ENCODE results near the gene TPPP2. TPM values are rescaled to one million over a fixed set of nuclear protein-coding genes. Genes with fewer than 3 reads are reported as not detected.

Gene TPPP2
- total RNA-seq, 4 donors from 2014 or later = not detected

DNA sequence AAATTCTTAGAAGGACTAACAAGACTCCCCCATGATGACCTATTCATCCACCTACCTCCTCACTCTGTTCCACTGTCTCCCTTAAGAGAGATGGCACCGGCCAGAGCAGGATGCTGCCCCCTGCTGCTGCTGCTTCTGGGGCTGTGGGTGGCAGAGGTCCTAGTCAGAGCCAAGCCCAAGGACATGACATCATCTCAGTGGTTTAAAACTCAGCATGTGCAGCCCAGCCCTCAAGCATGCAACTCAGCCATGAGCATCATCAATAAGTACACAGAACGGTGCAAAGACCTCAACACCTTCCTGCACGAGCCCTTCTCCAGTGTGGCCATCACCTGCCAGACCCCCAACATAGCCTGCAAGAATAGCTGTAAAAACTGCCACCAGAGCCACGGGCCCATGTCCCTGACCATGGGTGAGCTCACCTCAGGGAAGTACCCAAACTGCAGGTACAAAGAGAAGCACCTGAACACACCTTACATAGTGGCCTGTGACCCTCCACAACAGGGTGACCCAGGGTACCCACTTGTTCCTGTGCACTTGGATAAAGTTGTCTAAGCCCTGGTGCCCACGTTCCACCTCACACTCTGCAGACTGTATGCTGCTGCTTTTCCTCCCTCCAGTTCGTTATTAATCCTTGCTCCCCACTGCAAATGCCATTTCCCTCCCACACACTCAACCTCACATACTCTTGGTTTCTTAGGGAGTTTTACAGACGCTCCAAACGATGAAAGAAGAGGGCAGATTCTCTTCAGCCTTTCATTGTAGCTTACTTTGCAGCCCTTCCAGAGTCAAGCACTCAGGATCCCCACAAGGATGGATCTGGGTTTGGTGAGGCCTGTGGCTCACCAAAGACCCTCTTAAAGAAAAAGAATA, 28.0 kb downstream of the TPPP2 start, which contains the start of gene RNASE8:
Gene RNASE8 (plus strand): TSS at position 20 of the 873 bp plus-strand sequence. CDS start 71 bp downstream, at position 91.
- no peak for TF ChIP-seq POLR2A (IDR thresholded peaks at IDR 0.05; ENCODE audit: low read depth)
- no peak for TF ChIP-seq CTCF (IDR thresholded peaks at IDR 0.05)
- TF ChIP-seq POLR2AphosphoS5 (IDR thresholded peaks at IDR 0.05) = no peak
- no peak for TF ChIP-seq EP300 (IDR thresholded peaks at IDR 0.05)
- Histone ChIP-seq H3K36me3 (no peaks in the 10 kb centered on the region), H3K27ac (replicated peaks in 1 of 4) (no peak within 1 kb of the TSS), H3K9me3 (no peaks in the 10 kb centered on the region), H3K4me1 (peaks cover 0 to 3% (median 1%) of the 10 kb centered on the region in 4 donors), H3K4me3 (no peak within 1 kb of the TSS), H3K27me3 (no peaks in the 10 kb centered on the region)
- WGBS = 68% methylated on average over 8 of the region's 8 CpGs
- no peak for DNase-seq (ENCODE audit: extremely low spot score)
- intact Hi-C loops (cut with DNase I) = no loop called here

DNA sequence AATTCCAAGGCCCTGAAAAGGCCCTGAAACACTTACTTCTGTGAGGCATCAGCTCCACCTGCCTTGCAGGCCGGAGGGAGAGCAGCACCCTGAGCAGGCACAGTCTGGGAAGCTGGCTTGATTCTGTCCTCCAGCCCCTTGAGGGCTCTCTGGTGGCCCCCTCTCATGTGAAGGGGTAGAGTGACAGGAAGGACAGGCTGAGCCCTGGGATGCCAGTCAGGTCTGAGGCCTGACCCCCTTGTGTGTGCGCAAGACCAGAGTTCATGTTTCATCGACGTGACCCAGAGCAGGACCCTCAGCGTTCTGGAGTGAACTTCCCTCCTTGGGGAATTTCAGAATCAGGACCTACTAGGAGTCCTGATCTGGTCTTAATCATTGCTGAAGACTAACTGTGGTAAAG, 28.9 kb downstream of the TPPP2 start:
- no peaks in the 10 kb centered on the region for H3K9me3 ChIP-seq
- H3K27ac ChIP-seq (replicated peaks in 1 of 4) = no peak overlapping the region
- H3K4me3 ChIP-seq = no peak overlapping the region
- no peak for DNase-seq (ENCODE audit: extremely low spot score)
- intact Hi-C loops (cut with DNase I) = no loop called here
- no peaks in the 10 kb centered on the region for H3K36me3 ChIP-seq
- WGBS = 91% methylated on average over 5 of the region's 5 CpGs
- H3K27me3 ChIP-seq = no peaks in the 10 kb centered on the region
- peaks cover 4 to 11% (median 9%) of the 10 kb centered on the region in 4 donors for H3K4me1 ChIP-seq
- no peak for TF ChIP-seq EP300 (IDR thresholded peaks at IDR 0.05)
- no peak for TF ChIP-seq POLR2AphosphoS5 (IDR thresholded peaks at IDR 0.05)
- TF ChIP-seq CTCF (IDR thresholded peaks at IDR 0.05) = no peak
- TF ChIP-seq POLR2A (IDR thresholded peaks at IDR 0.05; ENCODE audit: low read depth) = no peak

DNA sequence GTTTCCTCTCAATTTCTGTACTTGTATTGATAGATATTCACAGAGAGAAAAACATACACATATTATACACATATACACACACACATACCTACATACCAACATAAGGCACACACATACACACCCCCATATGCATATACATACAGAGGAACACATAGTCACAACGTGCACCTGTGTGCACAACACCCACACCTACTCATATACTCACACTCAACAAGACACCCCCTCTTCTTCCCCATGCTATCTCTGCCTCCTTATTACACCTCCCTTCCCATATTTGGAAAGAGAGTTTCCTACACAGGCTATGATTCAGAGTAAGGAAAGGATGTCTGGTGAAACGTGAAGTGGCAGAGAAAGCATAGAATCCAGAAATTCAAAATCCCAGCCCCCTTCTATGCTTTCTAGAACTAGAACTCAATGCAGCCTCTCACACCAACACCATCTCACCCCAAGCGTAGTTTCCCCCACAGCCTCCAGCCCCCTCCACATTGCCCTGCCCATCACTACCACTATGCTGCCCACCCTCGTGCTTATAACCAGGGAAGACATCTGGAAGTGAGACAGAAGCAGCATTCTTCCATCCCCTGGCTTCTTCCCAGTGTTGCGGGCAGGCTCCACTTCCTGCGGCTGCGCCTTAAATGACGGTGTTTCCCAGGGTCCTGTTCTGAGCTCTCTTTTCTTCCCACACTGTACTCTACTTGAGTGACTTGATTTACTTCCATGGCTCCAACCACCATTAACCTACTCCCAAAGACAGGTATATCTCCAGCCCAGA, 30.0 kb downstream of the TPPP2 start:
- no peaks in the 10 kb centered on the region for H3K36me3 ChIP-seq
- TF ChIP-seq POLR2A (IDR thresholded peaks at IDR 0.05; ENCODE audit: low read depth) = no peak
- no peak for TF ChIP-seq EP300 (IDR thresholded peaks at IDR 0.05)
- H3K9me3 ChIP-seq = no peaks in the 10 kb centered on the region
- H3K27ac ChIP-seq (replicated peaks in 1 of 4) = no peak overlapping the region
- H3K27me3 ChIP-seq = no peaks in the 10 kb centered on the region
- peaks cover 4 to 11% (median 9%) of the 10 kb centered on the region in 4 donors for H3K4me1 ChIP-seq
- 69% methylated on average over 8 of the region's 8 CpGs for WGBS
- H3K4me3 ChIP-seq = no peak overlapping the region
- intact Hi-C loops (cut with DNase I) = no loop called here
- no peak for DNase-seq (ENCODE audit: extremely low spot score)

- Histone ChIP-seq H3K27me3 (no peaks in the 10 kb centered on the region), H3K4me3 (no peak overlapping the region), H3K9me3 (no peaks in the 10 kb centered on the region), H3K36me3 (no peaks in the 10 kb centered on the region), H3K4me1 (peaks cover 4 to 11% (median 9%) of the 10 kb centered on the region in 4 donors), H3K27ac (replicated peaks in 1 of 4) (no peak overlapping the region)
- 83% methylated on average over 13 of the region's 13 CpGs for WGBS
- intact Hi-C loops (cut with DNase I) = no loop called here
- DNase-seq (ENCODE audit: extremely low spot score) = no peak
- no peak for TF ChIP-seq POLR2A (IDR thresholded peaks at IDR 0.05; ENCODE audit: low read depth)
- no peak for TF ChIP-seq POLR2AphosphoS5 (IDR thresholded peaks at IDR 0.05)
- no peak for TF ChIP-seq EP300 (IDR thresholded peaks at IDR 0.05)
- no peak for TF ChIP-seq CTCF (IDR thresholded peaks at IDR 0.05)
Measured at GRCh38 chr14:21060614-21061346, 30.8 kb downstream of the TPPP2 start.

All from esophagus muscularis mucosa (tissue), 4 donors.